Muscle of arm (tissue), 12 donors: ENCODE results near the gene RHD. TPM values are rescaled to one million over a fixed set of nuclear protein-coding genes. Genes with fewer than 3 reads are reported as not detected.
A peak's percentile ranks its signal among the peaks of the same experiment; 100 is the strongest.
"Not testable (repeated sequence)": the region's sequence is repeated elsewhere in the genome, so short reads cannot be mapped to it uniquely, and the experiment has no call there.

Source experiments
- DNase-seq: peaks from one replicate; pipeline ENCODE4 v3.0.0-alpha.2; 2013
- polyA plus RNA-seq, 12 donors: library from polyadenylated mRNA; unstranded; fragments of 120-200 nt; gene quantifications; one replicate each; pipeline ENCODE4 v1.2.1, GENCODE V29; 2013; ENCODE audit not compliant: insufficient read length in 12 of 12

Gene RHD
- polyA plus RNA-seq, 12 donors: 0.14 to 1.1 (median 0.71) TPM; not detected in 2

GRCh38 chr1:25300729-25301128, 28.4 kb downstream of the RHD start:
- DNase-seq: not testable (repeated sequence)

- not testable (repeated sequence) for DNase-seq
Measured at GRCh38 chr1:25302330-25302729, 30.0 kb downstream of the RHD start.

GRCh38 chr1:25304936-25305335, 32.6 kb downstream of the RHD start:
- not testable (repeated sequence) for DNase-seq

- DNase-seq: not testable (repeated sequence)
Measured at GRCh38 chr1:25308168-25308567, 35.9 kb downstream of the RHD start.

GRCh38 chr1:25309085-25309484, 36.8 kb downstream of the RHD start:
- not testable (repeated sequence) for DNase-seq

GRCh38 chr1:25309486-25309885, 37.2 kb downstream of the RHD start:
- DNase-seq: not testable (repeated sequence)

- DNase-seq: not testable (repeated sequence)
Measured at GRCh38 chr1:25312806-25313470, 40.6 kb downstream of the RHD start.

GRCh38 chr1:25320314-25320938, 48.1 kb downstream of the RHD start:
- not testable (repeated sequence) for DNase-seq

GRCh38 chr1:25322127-25322526, 49.8 kb downstream of the RHD start:
- not testable (repeated sequence) for DNase-seq

- DNase-seq: not testable (repeated sequence)
Measured at GRCh38 chr1:25324407-25324806, 52.1 kb downstream of the RHD start.

GRCh38 chr1:25327864-25328790, 55.8 kb downstream of the RHD start:
- not testable (repeated sequence) for DNase-seq

- DNase-seq: not testable (repeated sequence)
Measured at GRCh38 chr1:25328791-25329185, 56.5 kb downstream of the RHD start.

GRCh38 chr1:25329336-25329735, 57.0 kb downstream of the RHD start:
- not testable (repeated sequence) for DNase-seq

- not testable (repeated sequence) for DNase-seq
Measured at GRCh38 chr1:25329950-25330349, 57.6 kb downstream of the RHD start.

- not testable (repeated sequence) for DNase-seq
Measured at GRCh38 chr1:25336922-25337354, 64.6 kb downstream of the RHD start.

GRCh38 chr1:25337483-25338187, 65.3 kb downstream of the RHD start:
- not testable (repeated sequence) for DNase-seq

GRCh38 chr1:25338188-25338981, 66.1 kb downstream of the RHD start, which contains the start of gene TMEM50A:
Gene TMEM50A, plus strand, starts transcription at chr1:25338334. Its CDS starts 2,153 bp downstream, at chr1:25340487.
- peak; percentile 91 for DNase-seq

GRCh38 chr1:25338986-25339385, 66.7 kb downstream of the RHD start:
- no peak for DNase-seq

GRCh38 chr1:25341746-25342145, 69.4 kb downstream of the RHD start:
- DNase-seq: no peak

GRCh38 chr1:25342846-25343245, 70.5 kb downstream of the RHD start:
- no peak for DNase-seq

GRCh38 chr1:25343872-25344271, 71.6 kb downstream of the RHD start:
- DNase-seq: no peak
